Kidney (tissue), 14 donors: ENCODE measurements around the gene ERC2. TPM values are rescaled to one million over a fixed set of nuclear protein-coding genes. Genes with fewer than 3 reads are reported as not detected.

Experiments used
- DNase-seq, 5 donors: peaks; one replicate each; pipeline ENCODE4 v3.0.0-alpha.2; 2013 to 2020
- FAIRE-seq: peaks from 2 replicates; lab custom pipeline; 2012; peaks lifted over from hg19 to GRCh38; lab: Jason Lieb, UNC
- H3K27ac ChIP-seq, 2 donors: one replicate each; pipeline ENCODE4 v1.7.0; 2013; ENCODE audit warnings: low read depth in 2 of 2, low read length in 2 of 2, inconsistent platforms in 1 of 2
- H3K27me3 ChIP-seq: one replicate; pipeline ENCODE4 v1.7.1; 2013; ENCODE audit warnings: low read length, inconsistent platforms; ENCODE audit not compliant: control insufficient read depth, insufficient read depth
- H3K36me3 ChIP-seq, 3 donors: one replicate each; pipeline versions ENCODE4 v1.7.0 to v1.7.1; 2013; ENCODE audit warnings: low read length in 3 of 3, control low read depth in 1 of 3, inconsistent platforms in 1 of 3; ENCODE audit not compliant: insufficient read depth in 3 of 3, control insufficient read depth in 2 of 3
- H3K4me1 ChIP-seq, 3 donors: one replicate each; pipeline versions ENCODE4 v1.7.0 to v1.7.1; 2013; ENCODE audit warnings: low read length in 3 of 3, inconsistent platforms in 1 of 3, low read depth in 1 of 3; ENCODE audit not compliant: control insufficient read depth in 2 of 3, insufficient read depth in 2 of 3
- H3K4me3 ChIP-seq, 3 donors: one replicate each; pipeline versions ENCODE4 v1.7.0 to v1.8.1; 2013; ENCODE audit warnings: low read length in 3 of 3, control low read depth in 1 of 3, inconsistent platforms in 1 of 3
- H3K9ac ChIP-seq, 3 donors: one replicate each; pipeline versions ENCODE4 v1.7.0 to v1.7.1; 2013; ENCODE audit warnings: low read length in 3 of 3, control low read depth in 1 of 3, inconsistent platforms in 1 of 3
- H3K9me3 ChIP-seq, 3 donors: one replicate each; pipeline versions ENCODE4 v1.7.0 to v1.7.1; 2013; ENCODE audit warnings: low read length in 3 of 3, control low read depth in 1 of 3, inconsistent platforms in 1 of 3; ENCODE audit not compliant: control insufficient read depth in 2 of 3, insufficient read depth in 1 of 3
- CTCF ChIP-seq: IDR thresholded peaks from 3 replicates; pipeline ENCODE4 v1.5.1; 2012; ENCODE audit warnings: mild to moderate bottlenecking, moderate library complexity, borderline replicate concordance; ENCODE audit not compliant: insufficient read depth; ENCODE audit errors: extremely low read depth
- intact Hi-C: fragments of 100-400 bp; cut with DNase I; formaldehyde crosslinking; loops from one replicate; pipeline ENCODE4 v1.11.1; 2022
- polyA plus RNA-seq: library from polyadenylated mRNA; stranded (reverse); fragments of 350-450 nt; fragmentation: Illumina TruSeq; extraction: RNeasy Lipid Tissue Mini Kit (QIAGEN cat#74804); gene quantifications from one replicate; pipeline ENCODE4 v1.2.3, GENCODE V29; 2014; ENCODE audit warnings: low read depth, low replicate concordance; ENCODE audit not compliant: insufficient read depth
- total RNA-seq: library from RNA; stranded (reverse); fragmentation: NEBNext Ultra II Directional; extraction: Animal tissue kit (Norgen Biotek cat#: 25700); gene quantifications from one replicate; pipeline ENCODE4 v1.2.1, GENCODE V29; 2021
- donor health status: control.
- donor health status: control.
- donor health status: control.
- donor health status: control.
- donor health status: control.
- donor health status: DM: yes; HTN: yes; CAD: no.
- donor health status: Normal renal cell carcinoma (clear cell type).

The ERC2 gene
- total and polyA plus RNA-seq, 2 donors from 2014 or later = 0.92 to 3.8 TPM

GRCh38 chr3:56320883-56321282, 147.4 kb downstream of the ERC2 start:
- Histone ChIP-seq H3K9me3 (no peaks in the 10 kb centered on the region), H3K36me3 (no peaks in the 10 kb centered on the region), H3K4me3 (no peak overlapping the region), H3K27ac (no peak overlapping the region), H3K27me3 (no peaks in the 10 kb centered on the region), H3K9ac (no peak overlapping the region), H3K4me1 (no peaks in the 10 kb centered on the region)
- intact Hi-C loops = no loop called here
- TF ChIP-seq CTCF = no peak
- no peak for FAIRE-seq
- DNase-seq = no peak

GRCh38 chr3:56318891-56319290, 149.4 kb downstream of the ERC2 start:
- no peak overlapping the region for H3K27ac ChIP-seq
- no peaks in the 10 kb centered on the region for H3K9me3 ChIP-seq
- intact Hi-C loops = no loop called here
- TF ChIP-seq CTCF = no peak
- no peaks in the 10 kb centered on the region for H3K36me3 ChIP-seq
- no peaks in the 10 kb centered on the region for H3K27me3 ChIP-seq
- FAIRE-seq (no peak), DNase-seq (no peak)
- no peak overlapping the region for H3K4me3 ChIP-seq
- H3K9ac ChIP-seq = no peak overlapping the region
- H3K4me1 ChIP-seq = no peaks in the 10 kb centered on the region

- TF ChIP-seq CTCF = no peak
- H3K27me3 ChIP-seq = no peaks in the 10 kb centered on the region
- DNase-seq (no peak), FAIRE-seq (no peak)
- no peaks in the 10 kb centered on the region for H3K9me3 ChIP-seq
- H3K4me3 ChIP-seq = no peak overlapping the region
- H3K9ac ChIP-seq = no peak overlapping the region
- no peak overlapping the region for H3K27ac ChIP-seq
- intact Hi-C loops = no loop called here
- H3K4me1 ChIP-seq = no peaks in the 10 kb centered on the region
- H3K36me3 ChIP-seq = no peaks in the 10 kb centered on the region
Measured at GRCh38 chr3:56316944-56317343, 151.3 kb downstream of the ERC2 start.

DNA sequence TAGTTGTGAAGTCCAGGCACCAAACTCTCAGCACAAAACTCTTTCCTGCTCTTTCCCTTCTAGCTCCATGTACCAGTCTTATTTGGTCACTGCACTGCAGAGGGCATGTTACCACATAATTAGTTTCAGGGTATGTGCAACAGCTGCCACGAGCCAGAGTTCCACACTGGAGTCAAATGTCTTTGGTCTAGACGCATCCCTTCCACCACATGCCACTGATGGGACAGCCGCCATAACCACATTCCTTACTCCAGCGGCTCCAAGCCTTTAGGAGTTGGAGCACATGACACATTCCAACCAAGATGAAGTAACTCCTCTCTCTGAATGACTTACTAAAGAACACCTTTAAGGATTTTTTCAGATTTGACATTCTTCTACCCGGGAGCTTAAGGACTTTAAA, 153.4 kb downstream of the ERC2 start:
- Histone ChIP-seq H3K9me3 (no peaks in the 10 kb centered on the region), H3K4me3 (no peak overlapping the region), H3K27me3 (no peaks in the 10 kb centered on the region), H3K27ac (no peak overlapping the region), H3K36me3 (no peaks in the 10 kb centered on the region), H3K9ac (no peak overlapping the region), H3K4me1 (no peaks in the 10 kb centered on the region)
- intact Hi-C loops = no loop called here
- no peak for TF ChIP-seq CTCF
- peak in 4 of 5 donors; percentile 14 to 45 (median 26) for DNase-seq
- no peak for FAIRE-seq
